Heart right ventricle (tissue), 16 donors: ENCODE data around the gene WDR35. TPM values are rescaled to one million over a fixed set of nuclear protein-coding genes. Genes with fewer than 3 reads are reported as not detected.
"Not testable (repeated sequence)": the region's sequence is repeated elsewhere in the genome, so short reads cannot be mapped to it uniquely, and the experiment has no call there.

Experiments
- ATAC-seq, 8 donors: fragments of 200-7000 bp; cut with Tn5 transposase; one replicate each; pipeline ENCODE4 v1.9.1; 2020; ENCODE audit warnings: mild to moderate bottlenecking in 8 of 8, moderate library complexity in 8 of 8, moderate number of reproducible peaks in 1 of 8
- DNase-seq, 2 donors: peaks; one replicate each; pipeline ENCODE4 v3.0.0-alpha.2; 2020
- H3K27ac ChIP-seq, 10 donors: fragments of 200-600 bp; sonication (generic) in 2 of 10; one replicate each; pipeline versions ENCODE4 v1.5.0 to v1.8.0; 2020 to 2022; ENCODE audit warnings: mild to moderate bottlenecking in 3 of 10
- H3K27me3 ChIP-seq, 7 donors: fragments of 200-600 bp; one replicate each; pipeline ENCODE4 v1.8.0; 2021 to 2022; ENCODE audit warnings: mild to moderate bottlenecking in 2 of 7
- H3K36me3 ChIP-seq, 9 donors: fragments of 200-600 bp; sonication (generic) in 1 of 9; one replicate each; pipeline versions ENCODE4 v1.5.0 to v1.8.0; 2020 to 2022; ENCODE audit warnings: mild to moderate bottlenecking in 2 of 9
- H3K4me1 ChIP-seq, 9 donors: fragments of 200-600 bp; sonication (generic) in 1 of 9; one replicate each; pipeline versions ENCODE4 v1.5.0 to v1.8.0; 2020 to 2022; ENCODE audit warnings: mild to moderate bottlenecking in 4 of 9
- H3K4me3 ChIP-seq, 10 donors: fragments of 200-600 bp; sonication (generic) in 2 of 10; one replicate each; pipeline versions ENCODE4 v1.5.0 to v1.8.0; 2020 to 2022; ENCODE audit warnings: mild to moderate bottlenecking in 7 of 10, moderate library complexity in 2 of 10
- H3K9me3 ChIP-seq, 11 donors: fragments of 200-600 bp in 10 of 11; sonication (generic) in 2 of 11; one replicate each; pipeline versions ENCODE4 v1.5.0 to v1.8.0; 2013 to 2022; ENCODE audit warnings: mild to moderate bottlenecking in 2 of 11, control low read depth in 1 of 11, moderate library complexity in 1 of 11
- WGBS, 2 donors: extraction: QIAGEN DNeasy Blood & Tissue Kit; methylation state at CpG; one replicate each; pipeline ENCODE4 v1.1.7; 2013; ENCODE audit warnings: inconsistent platforms in 1 of 2; 5-methylcytosine and 5-hydroxymethylcytosine counted together
- intact Hi-C, 10 donors: fragments of 100-400 bp; cut with DNase I; formaldehyde crosslinking; loops; one replicate each; pipeline versions ENCODE4 v1.11.1 to v1.14.2; 2022
- polyA plus RNA-seq, 2 donors: library from polyadenylated mRNA; stranded (reverse); fragments of 200-250 nt; gene quantifications; one replicate each; pipeline ENCODE4 v1.2.3, GENCODE V29; 2013
- total RNA-seq, 10 donors: library from RNA; stranded (reverse); fragmentation: NEBNext Ultra II Directional in 3 of 10; extraction: Animal tissue kit (Norgen Biotek cat#: 25700) in 3 of 10; gene quantifications; one replicate each; pipeline versions ENCODE4 v1.2.1 to v1.2.4, GENCODE V29; 2021 to 2023
- TF ChIP-seq, protein P1 (sequence below), 9 donors: fragments of 200-600 bp; sonication (generic) in 2 of 9; IDR thresholded peaks; one replicate each; pipeline versions ENCODE4 v1.5.0 to v1.8.0; 2021 to 2022; ENCODE audit warnings: antibody characterized with exemption in 9 of 9, mild to moderate bottlenecking in 5 of 9, moderate library complexity in 1 of 9
- donor health status: Arrhythmogenic right ventricular cardiomyopathy.
- donor health status: ischemic (EF 13 %, LVEDD 7.1; RV severe dilation, severe dysfunction).
- donor health status: healthy with polysubstance abuse.
- donor health status: DM: no; HTN: yes; CAD: no.
- donor health status: DM: no; HTN: no; CAD: no.
- donor health status: ischemic (EF 25% LVEDD 6.9; RV normal size, moderate dysfunction).
- donor health status: ischemic (EF 25% LVEDD 5.7; RV mildly dilated, moderate dysfunction).
- donor health status: healthy.
- donor health status: DM: yes; HTN: yes; CAD: no.
- donor health status: Ischemic cardiomyopathy.
- donor health status: ischemic (EF 35%, LVEDD 5.7; RV mildly dilated, moderate dysfunction).
- donor health status: nonischemic (EF 11% LVEDD 7.7; RV severe dilation, severe dysfunction).
- donor health status: DM: yes; HTN: yes; CAD: no.
- donor health status: PGD.
- donor health status: ischemic (EF 29% LVEDD 5.4; RV normal size, mild dysfunction).
- donor health status: nonischemic (EF 23%, LVEDD 6.1; RV moderate dilation, normal function).

Gene WDR35
- total and polyA plus RNA-seq, 12 donors: 2.3 to 8.3 (median 5.4) TPM

DNA sequence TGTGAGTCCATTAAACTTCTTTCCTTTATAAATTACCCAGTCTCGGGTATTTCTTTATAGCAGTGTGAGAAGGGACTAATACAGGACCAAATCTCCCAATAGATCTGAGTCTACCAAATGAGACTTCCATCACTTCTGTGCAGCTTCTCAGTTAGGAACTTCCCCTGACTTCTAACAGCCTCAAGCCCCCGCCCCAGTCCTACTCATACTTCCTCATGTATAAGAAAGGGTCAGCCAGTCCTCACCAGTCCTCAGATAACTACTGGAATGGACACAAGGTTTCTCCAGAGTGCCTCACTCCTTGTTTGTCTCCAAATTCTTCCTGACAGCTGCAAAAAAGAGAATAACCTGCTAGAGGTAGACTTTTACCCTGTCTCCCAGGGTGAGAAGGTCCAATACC, 107.6 kb downstream of the WDR35 start:
- intact Hi-C loops: no loop called here
- H3K9me3 ChIP-seq: no peaks in the 10 kb centered on the region
- H3K36me3 ChIP-seq: no peaks in the 10 kb centered on the region
- TF ChIP-seq, protein P1, sequence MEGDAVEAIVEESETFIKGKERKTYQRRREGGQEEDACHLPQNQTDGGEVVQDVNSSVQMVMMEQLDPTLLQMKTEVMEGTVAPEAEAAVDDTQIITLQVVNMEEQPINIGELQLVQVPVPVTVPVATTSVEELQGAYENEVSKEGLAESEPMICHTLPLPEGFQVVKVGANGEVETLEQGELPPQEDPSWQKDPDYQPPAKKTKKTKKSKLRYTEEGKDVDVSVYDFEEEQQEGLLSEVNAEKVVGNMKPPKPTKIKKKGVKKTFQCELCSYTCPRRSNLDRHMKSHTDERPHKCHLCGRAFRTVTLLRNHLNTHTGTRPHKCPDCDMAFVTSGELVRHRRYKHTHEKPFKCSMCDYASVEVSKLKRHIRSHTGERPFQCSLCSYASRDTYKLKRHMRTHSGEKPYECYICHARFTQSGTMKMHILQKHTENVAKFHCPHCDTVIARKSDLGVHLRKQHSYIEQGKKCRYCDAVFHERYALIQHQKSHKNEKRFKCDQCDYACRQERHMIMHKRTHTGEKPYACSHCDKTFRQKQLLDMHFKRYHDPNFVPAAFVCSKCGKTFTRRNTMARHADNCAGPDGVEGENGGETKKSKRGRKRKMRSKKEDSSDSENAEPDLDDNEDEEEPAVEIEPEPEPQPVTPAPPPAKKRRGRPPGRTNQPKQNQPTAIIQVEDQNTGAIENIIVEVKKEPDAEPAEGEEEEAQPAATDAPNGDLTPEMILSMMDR (IDR thresholded peaks at IDR 0.05): no peak
- 92 to 94% methylated on average over 2 of the region's 2 CpGs for WGBS, 2 donors
- no peak overlapping the region for H3K4me3 ChIP-seq
- ATAC-seq: no peak
- no peak for DNase-seq
- no peaks in the 10 kb centered on the region for H3K4me1 ChIP-seq
- H3K27me3 ChIP-seq: no peaks in the 10 kb centered on the region
- no peak overlapping the region for H3K27ac ChIP-seq

DNA sequence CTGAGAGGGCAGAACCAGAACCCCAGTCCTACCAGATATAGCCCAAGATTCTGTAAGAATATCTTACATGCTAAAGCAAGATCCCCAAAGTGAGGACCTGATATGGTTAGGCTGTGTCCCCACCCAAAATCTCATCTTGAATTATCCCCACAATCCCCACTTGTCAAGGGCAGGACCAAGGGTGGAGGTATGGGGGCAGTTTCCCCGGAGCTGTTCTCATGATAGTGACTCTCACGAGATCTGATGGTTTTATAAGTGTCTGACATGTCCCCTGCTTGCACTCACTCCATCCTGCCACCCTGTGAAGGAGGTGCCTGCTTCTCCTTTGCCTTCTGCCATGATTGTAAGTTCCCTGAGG, 108.0 kb downstream of the WDR35 start:
- Histone ChIP-seq H3K4me1 (no peaks in the 10 kb centered on the region), H3K4me3 (no peak overlapping the region), H3K27me3 (no peaks in the 10 kb centered on the region), H3K9me3 (no peaks in the 10 kb centered on the region), H3K27ac (no peak overlapping the region), H3K36me3 (no peaks in the 10 kb centered on the region)
- DNase-seq (no peak), ATAC-seq (no peak)
- WGBS, 2 donors: 41 to 43% methylated on average over 2 of the region's 2 CpGs
- TF ChIP-seq, protein P1 (IDR thresholded peaks at IDR 0.05): no peak
- intact Hi-C loops: no loop called here

DNA sequence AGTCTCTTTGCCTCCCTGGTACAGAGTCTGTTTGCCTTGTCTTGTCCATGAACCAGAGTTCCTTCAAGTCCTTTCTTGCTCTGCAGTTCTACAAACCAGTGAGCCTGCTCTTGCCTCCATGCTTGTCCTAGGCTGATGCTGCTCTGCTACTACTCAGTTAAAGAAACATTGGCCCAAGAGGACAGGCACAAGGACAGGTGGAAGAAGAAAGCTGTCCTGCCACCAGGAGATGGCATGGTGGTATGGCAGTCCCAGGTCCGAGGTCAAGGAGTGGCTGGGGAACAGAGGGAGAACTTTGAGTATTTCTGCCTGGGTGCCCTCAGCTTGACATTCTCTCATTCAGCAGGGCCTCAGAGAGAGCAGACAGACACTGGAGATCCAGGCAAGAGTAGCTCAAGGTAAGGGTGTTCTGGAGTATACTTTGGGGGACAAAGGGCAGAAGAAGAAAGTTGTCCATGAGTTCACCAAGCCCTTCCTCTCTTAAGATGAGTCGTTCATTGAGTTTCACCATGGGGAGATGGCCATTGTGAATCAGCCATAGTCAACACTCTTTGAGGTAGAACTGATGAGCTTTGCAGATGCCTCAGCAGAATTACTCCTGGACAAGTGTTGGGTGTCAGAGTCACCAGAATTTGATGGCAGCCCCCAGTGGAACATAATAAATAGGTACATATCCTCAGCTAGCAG, 108.5 kb downstream of the WDR35 start:
- 89 to 92% methylated on average over 2 of the region's 2 CpGs for WGBS, 2 donors
- no peak for ATAC-seq
- intact Hi-C loops: no loop called here

DNA sequence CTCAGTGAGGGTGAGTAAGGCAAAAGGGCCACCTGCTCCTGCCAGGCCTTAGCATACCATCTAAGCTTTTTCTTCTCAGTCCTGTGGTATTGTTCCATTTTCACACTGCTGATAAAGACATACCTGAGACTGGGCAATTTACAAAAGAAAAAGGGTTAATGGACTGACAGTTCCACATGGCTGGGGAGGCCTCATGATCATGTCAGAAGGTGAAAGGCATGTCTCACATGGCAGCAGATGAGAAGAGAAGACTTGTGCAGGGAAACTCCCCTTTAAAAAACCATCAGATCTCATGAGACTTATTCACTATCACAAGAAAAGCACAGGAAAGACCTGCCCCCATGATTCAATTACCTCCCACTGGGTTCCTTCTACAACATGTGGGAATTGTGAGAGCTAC, 109.7 kb downstream of the WDR35 start:
- H3K4me3 ChIP-seq, H3K27ac ChIP-seq, intact Hi-C loops, H3K9me3 ChIP-seq, H3K27me3 ChIP-seq, H3K36me3 ChIP-seq, ATAC-seq, H3K4me1 ChIP-seq, DNase-seq: not testable (repeated sequence)

More for the DNA sequence above, 108.5 kb downstream of the WDR35 start:
- no peak overlapping the region for H3K27ac ChIP-seq
- H3K36me3 ChIP-seq: no peaks in the 10 kb centered on the region
- no peak for DNase-seq
- no peaks in the 10 kb centered on the region for H3K27me3 ChIP-seq
- TF ChIP-seq, protein P1 (IDR thresholded peaks at IDR 0.05): no peak
- H3K9me3 ChIP-seq: no peaks in the 10 kb centered on the region
- H3K4me3 ChIP-seq: no peak overlapping the region
- no peaks in the 10 kb centered on the region for H3K4me1 ChIP-seq

DNA sequence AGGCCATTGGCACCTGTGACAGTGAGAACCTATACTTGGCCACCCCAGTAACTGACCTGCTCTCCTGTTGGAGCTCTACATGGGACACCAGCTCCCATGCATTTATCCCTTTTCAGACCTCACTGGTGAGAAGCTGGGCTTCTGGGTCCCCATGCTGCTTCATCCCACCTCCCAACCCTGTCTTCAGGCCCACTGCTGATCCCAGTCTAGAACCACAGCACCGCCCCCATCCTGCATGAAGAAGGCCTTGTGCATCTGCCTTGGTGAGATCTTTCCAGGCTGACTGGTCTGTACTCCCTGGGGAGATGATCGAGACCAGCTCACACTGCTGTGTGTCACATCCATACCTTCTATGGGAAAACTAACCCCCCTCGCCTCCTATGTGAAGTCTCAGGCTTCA, 110.8 kb downstream of the WDR35 start:
- Histone ChIP-seq H3K9me3 (no peaks in the 10 kb centered on the region), H3K27ac (no peak overlapping the region), H3K27me3 (no peaks in the 10 kb centered on the region), H3K4me3 (no peak overlapping the region), H3K4me1 (no peaks in the 10 kb centered on the region), H3K36me3 (no peaks in the 10 kb centered on the region)
- intact Hi-C loops: loop anchor here in 1 of 10 donors (2.0 kb wide), 1 partner anchor 34 kb away; no protein-coding TSS in a partner anchor
- WGBS, 2 donors: 72 to 75% methylated on average over 3 of the region's 3 CpGs
- TF ChIP-seq, protein P1 (IDR thresholded peaks at IDR 0.05): no peak
- no peak for ATAC-seq
- no peak for DNase-seq
